HG03175 (cell line): ENCODE data around the gene MESP2.

Experiments
- ATAC-seq: cut with Tn5 transposase; IDR thresholded peaks from one replicate; pipeline ENCODE4 v1.9.1; 2021; ENCODE audit warnings: mild to moderate bottlenecking, moderate library complexity; ENCODE audit not compliant: unreplicated experiment

The MESP2 gene

DNA sequence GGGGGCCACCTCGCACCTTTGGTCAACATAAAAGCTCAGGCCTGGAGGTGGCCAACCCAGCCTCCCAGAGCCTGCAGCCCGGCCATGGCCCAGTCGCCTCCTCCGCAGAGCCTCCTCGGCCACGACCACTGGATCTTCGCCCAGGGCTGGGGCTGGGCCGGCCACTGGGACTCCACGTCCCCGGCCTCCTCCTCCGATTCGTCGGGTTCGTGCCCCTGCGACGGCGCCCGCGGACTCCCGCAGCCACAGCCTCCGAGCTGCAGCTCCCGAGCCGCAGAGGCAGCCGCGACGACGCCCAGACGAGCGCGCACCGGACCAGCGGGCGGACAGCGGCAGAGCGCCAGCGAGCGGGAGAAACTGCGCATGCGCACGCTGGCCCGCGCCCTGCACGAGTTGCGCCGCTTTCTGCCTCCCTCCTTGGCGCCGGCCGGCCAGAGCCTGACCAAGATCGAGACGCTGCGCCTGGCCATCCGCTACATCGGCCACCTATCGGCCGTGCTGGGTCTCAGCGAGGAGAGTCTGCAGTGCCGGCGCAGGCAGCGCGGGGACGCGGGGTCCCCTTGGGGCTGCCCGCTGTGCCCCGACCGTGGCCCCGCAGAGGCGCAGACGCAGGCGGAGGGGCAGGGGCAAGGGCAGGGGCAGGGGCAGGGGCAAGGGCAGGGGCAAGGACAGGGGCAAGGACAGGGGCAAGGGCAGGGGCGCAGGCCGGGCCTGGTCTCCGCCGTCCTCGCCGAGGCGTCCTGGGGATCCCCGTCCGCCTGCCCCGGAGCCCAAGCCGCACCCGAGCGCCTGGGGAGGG, at the start of gene MESP2:
TSS of gene MESP2 (plus strand) at position 59 of the 799 bp plus-strand sequence. CDS start at position 85, 26 bp downstream.
- peak; percentile 55 for ATAC-seq

DNA sequence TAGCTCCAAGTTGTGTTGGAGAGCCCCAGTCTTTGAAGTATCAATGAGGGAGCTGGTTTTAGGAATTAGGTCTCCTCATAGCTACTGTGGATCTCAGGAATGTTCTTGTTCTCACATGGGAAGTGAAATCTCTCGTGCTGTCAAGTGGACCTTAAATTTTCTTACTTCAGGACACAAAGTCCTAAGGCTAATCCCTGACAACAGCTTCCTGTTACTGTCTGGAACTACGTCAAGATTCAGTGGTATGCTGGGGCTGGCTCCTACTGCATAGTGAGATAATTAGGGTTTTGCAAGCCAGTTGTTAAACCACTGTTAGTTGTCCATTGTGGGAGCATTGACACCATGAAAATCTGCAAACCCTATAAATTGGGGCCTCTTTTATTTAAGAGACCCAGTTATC, 47.9 kb upstream of the MESP2 start:
- no peak for ATAC-seq

GRCh38 chr15:89731275-89731674, 44.9 kb upstream of the MESP2 start:
- no peak for ATAC-seq

- no peak for ATAC-seq
Observed at GRCh38 chr15:89732451-89733172, 43.5 kb upstream of the MESP2 start.

DNA sequence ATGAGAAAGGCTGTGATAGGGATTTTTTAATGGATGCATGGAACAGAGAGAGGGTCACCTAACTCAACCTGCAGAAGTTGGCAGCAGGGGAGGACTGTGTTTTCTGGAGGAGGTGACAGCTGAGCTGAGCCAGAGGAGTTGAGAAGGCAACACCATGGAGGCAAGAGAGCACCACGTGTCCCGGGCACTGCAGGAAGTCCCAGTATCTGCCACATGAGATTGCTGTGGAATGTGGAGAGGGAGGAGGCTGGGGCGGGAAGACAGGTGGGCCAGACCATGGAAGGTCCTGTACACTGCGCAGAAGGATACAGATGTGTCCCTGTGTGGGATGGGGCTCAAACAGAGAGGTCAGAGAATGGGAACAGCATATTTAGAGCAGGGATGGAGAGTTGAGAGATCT, 40.4 kb upstream of the MESP2 start:
- ATAC-seq, result no peak

DNA sequence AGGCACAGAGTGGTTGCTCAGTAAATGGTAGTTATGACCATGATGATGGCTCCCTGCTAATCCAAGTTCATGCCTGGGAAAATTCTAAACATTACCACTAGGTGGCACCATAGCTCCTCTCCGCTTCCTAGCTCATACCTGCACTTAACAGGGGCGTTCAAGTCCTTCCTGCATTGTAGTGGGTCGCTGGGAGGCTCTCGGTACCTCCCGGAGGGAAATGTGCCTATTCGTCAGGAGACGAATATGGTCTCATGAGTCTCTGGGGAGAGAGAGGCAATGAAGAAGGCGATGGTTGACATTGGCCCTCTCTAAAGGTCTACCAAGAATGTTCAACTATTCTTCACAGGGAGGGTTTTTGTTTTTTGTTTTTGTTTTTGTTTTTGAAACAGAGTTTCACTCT, 36.0 kb upstream of the MESP2 start:
- peak; percentile 72 for ATAC-seq

GRCh38 chr15:89743011-89743410, 33.1 kb upstream of the MESP2 start:
- ATAC-seq, result no peak

DNA sequence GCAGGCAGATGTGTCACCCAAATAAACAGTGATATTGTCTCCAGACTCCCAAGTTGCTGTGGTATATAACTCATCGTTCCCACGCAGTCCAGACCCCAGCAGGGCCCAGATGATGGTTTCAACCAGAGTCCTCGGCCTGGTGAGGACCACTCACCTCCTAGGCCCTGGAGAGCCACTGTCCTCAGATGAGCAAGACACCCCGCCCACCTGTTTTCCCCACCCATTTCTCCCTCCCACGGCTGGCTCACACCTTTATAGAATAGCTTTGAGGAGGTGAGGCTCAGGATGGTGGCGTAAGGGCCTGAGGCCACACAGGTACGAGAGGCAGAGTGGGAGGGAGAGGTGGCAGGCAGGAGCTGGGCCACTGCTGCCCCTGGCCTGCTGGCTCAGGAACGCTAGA, 32.5 kb upstream of the MESP2 start:
- ATAC-seq, result no peak

DNA sequence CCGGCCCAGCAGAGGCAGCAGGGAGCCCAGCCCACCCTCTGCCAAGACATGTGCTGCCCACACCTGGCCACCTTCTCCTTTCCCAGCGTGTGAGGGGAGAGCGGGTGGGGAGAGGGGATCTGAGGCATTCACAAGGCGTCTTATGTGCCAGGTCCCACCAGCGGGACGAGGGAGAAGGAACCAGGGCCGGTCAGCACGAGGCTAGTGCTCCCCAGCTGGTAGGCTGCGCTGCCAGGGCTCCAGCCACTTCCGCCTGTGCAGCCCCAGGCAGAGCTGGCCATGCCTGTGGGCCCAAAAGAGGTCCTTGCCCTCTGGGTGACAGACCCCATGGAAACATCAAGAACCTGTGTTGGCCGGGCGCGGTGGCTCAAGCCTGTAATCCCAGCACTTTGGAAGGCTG, 31.0 kb upstream of the MESP2 start:
- no peak for ATAC-seq

DNA sequence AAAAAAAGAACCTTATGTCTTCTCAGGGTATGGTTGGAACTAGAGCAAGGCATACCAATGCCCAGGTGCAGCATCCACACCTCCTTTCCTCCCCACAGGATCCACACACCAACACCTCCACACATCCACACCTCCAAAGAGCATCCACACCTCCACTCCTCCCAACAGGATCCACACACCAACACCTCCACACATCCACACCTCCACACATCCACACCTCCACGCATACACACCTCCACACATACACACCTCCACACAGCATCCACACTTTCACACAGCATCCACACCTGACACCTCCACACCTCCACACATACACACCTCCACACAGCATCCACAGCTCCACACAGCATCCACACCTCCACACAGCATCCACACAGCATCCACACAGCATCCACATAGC, 30.4 kb upstream of the MESP2 start:
- no peak for ATAC-seq

DNA sequence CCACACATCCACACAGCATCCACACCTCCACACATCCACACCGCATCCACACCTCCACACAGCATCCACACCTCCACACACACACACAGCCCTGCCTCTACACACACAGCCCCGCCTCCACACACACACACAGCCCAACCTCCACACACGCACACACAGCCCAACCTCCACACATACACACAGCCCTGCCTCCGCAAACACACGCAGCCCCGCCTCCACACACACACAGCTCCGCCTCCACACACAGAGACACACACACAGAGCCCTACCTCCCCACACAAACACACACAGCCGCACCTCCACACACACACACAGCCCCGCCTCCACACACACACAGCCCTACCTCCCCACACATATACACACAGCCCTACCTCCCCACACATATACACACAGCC, 29.7 kb upstream of the MESP2 start:
- no peak for ATAC-seq

- no peak for ATAC-seq
Observed at GRCh38 chr15:89747708-89748682, 28.1 kb upstream of the MESP2 start.

DNA sequence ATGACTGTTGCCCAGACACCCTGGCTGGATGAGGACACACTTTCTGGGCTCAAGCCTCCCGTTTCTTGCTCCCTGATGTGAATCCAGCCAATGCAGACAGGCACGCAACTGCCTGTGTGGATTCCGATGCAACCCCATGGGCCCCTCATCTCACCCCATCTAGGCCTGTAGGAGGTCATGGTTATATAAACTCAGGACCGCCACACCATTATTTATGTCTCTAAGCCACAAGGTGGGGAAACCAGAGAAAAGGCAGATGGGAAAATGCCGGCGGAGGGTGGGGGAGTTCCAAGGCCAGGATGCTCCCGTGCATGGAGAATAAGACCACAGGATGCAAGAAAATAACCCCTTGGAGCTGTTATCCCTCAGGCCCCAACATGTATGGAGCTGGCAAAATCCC, 27.1 kb upstream of the MESP2 start:
- no peak for ATAC-seq

DNA sequence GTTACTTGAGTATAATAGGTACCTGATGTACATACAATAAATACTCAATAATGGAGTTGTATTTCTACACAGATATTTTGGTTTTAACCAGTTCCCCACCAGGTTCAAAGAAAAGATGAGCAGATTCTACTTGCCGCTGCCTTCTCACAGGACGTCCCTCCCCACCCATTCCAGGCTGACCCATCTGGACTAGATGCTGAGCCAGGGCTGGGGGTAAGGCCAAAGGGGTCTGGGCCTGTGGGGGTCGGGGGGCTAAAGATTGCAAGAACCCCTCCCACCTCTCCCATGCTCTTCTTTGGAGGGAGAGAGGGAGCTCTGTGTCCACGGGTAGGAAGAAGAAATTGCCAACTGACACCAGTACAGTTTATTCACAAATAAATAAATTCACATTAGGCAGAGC, 26.6 kb upstream of the MESP2 start:
- ATAC-seq, result no peak

GRCh38 chr15:89749951-89750559, 26.1 kb upstream of the MESP2 start:
- peak; percentile 11 for ATAC-seq

GRCh38 chr15:89750560-89751542, 25.3 kb upstream of the MESP2 start, which contains the start of gene MESP1:
TSS of gene MESP1 (minus strand) at chr15:89751249. CDS start at chr15:89751231, 18 bp downstream.
- ATAC-seq, result peak; percentile 97

GRCh38 chr15:89751748-89752147, 24.4 kb upstream of the MESP2 start:
- ATAC-seq, result no peak

- ATAC-seq, result no peak
Observed at GRCh38 chr15:89753855-89754254, 22.3 kb upstream of the MESP2 start.

DNA sequence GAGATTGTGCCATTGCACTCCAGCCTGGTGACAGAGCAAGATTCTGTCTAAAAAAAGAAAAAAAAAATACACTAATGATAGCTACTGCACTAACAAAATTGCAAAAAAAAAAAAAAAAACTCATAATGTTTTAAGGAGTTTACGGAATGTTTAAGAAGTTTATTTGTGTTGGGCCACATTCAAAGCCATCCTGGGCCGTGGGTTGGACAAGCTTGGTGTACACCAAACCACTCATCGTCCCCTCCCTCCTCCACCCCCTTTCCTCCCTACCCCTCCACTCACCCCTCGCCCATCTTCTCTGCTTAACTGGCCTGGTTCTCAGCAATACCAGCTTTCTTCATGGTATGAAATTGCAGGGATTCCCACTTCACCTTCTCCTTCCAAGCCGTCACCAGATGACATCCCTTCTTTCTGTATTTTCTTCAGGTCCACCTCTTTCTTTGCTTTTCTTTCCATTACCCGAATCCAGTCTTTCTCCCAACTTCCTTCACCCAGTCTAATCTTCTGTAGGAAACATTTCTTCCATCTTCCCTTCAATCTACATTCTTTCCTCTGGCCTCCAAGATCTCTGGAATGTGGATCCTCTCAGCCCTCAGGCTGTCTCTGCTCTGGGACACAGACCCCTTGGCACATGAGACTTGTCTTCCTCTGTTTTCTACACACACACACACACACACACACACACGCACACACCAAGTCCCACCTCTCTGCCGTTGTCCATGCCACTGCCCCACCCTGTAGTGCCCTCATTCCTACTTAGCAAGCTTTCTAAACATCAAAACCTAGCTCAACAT, 21.6 kb upstream of the MESP2 start:
- no peak for ATAC-seq
